ENCODE measurements around the gene ME3. TPM values are rescaled to one million over a fixed set of nuclear protein-coding genes. Genes with fewer than 3 reads are reported as not detected.
"Not testable (repeated sequence)": the region's sequence is repeated elsewhere in the genome, so short reads cannot be mapped to it uniquely, and the experiment has no call there.

ME3 gene
- polyA plus RNA-seq, 4 donors, result 29.0 to 36.4 (median 32.3) TPM

- DNase-seq (ENCODE audit: low read depth in 4 of 4, low spot score in 2 of 4), result not testable (repeated sequence)
These were observed 149.9 kb downstream of the ME3 start for GRCh38 chr11:86522512-86522911.

DNA sequence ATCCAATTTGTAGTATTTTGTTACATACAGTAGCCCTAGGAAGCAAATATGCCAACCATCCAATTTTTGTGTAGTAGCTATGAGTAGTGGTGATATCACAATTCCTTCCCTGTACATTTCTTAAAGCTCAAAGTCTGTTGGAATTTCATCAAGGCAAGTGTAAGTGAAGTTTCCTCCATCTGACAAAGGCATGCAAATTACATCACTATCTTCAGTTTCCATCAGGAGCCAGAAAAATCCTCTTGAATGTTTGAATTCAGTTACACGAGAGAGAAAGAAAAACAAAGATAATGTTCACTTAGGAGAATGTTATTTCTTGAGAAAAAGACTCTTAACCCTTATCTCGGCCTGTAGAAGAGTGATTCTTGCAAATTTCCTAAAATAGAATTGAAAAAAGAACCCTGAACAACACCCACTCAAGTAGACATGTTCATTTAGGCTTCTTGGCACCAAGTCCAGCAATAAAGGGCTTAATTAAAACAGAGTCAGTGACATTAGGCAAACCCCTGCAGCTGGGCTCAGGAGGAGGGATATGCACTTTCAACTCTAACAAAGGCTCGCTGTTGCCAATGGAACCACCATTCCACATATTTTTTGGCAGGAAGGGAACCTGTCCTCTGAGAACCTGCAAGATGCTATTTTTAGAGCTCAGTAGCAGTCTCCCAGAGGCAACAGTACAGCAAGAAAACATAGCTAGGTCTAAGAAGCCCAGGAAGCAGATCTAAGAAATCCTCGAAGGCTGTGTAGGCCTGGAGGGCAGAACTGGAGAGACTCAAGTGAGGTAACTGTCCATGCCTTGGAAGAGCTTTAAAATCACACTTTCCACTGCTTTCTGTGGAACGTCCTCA lies 153.1 kb downstream of the ME3 start:
- DNase-seq (ENCODE audit: low read depth in 4 of 4, low spot score in 2 of 4), result peak in 1 of 4 donors; percentile 37

- DNase-seq (ENCODE audit: low read depth in 4 of 4, low spot score in 2 of 4), result no peak
These were observed 154.2 kb downstream of the ME3 start for GRCh38 chr11:86518211-86518610.

- DNase-seq (ENCODE audit: low read depth in 4 of 4, low spot score in 2 of 4), result no peak
These were observed 154.9 kb downstream of the ME3 start for GRCh38 chr11:86517557-86517956.

DNA sequence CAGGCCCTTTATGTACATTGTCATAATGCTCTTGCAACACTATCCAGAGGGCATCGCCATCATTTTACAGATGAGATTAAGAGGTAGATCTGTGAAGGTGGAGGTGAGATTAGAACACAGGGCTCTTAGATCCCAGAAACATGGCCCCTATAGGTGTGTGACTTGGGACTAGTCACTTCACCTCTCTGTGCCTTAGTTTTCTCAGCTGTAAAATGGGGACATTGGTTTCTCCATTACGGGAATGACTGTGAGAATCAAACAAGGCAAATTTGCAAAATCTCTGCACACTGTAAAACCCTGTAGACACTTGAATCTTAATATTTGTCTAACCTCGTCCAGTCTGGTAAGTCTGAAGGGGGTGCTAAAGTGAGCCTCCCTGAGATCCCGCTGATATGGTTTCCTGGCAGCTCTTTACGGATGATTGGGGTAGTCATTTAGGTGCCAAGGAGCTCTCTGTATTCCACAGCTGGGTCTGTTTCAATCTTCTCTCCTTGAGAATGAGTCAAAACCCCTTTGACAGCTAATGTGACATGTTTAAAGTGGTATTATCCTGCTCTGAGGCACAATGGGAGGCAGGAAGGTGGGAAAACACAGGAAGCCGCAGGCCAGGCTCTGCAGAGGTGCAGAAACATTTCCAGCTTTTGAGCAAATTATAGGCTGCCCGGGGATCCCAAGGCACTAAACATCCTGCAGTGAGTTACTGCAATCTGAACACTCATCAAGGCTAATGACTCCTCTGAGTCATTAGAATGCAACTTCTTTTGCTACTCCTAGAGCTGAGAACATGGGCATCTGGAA lies 156.9 kb downstream of the ME3 start:
- no peak for DNase-seq (ENCODE audit: low read depth in 4 of 4, low spot score in 2 of 4)

- no peak for DNase-seq (ENCODE audit: low read depth in 4 of 4, low spot score in 2 of 4)
These were observed 158.0 kb downstream of the ME3 start for GRCh38 chr11:86514453-86514852.

- DNase-seq (ENCODE audit: low read depth in 4 of 4, low spot score in 2 of 4), result no peak
These were observed 158.6 kb downstream of the ME3 start for GRCh38 chr11:86513746-86514373.

GRCh38 chr11:86513138-86513537 lies 159.3 kb downstream of the ME3 start:
- no peak for DNase-seq (ENCODE audit: low read depth in 4 of 4, low spot score in 2 of 4)

- no peak for DNase-seq (ENCODE audit: low read depth in 4 of 4, low spot score in 2 of 4)
These were observed 161.3 kb downstream of the ME3 start for GRCh38 chr11:86511086-86511551.

- DNase-seq (ENCODE audit: low read depth in 4 of 4, low spot score in 2 of 4), result no peak
These were observed 161.7 kb downstream of the ME3 start for GRCh38 chr11:86510674-86511073.

DNA sequence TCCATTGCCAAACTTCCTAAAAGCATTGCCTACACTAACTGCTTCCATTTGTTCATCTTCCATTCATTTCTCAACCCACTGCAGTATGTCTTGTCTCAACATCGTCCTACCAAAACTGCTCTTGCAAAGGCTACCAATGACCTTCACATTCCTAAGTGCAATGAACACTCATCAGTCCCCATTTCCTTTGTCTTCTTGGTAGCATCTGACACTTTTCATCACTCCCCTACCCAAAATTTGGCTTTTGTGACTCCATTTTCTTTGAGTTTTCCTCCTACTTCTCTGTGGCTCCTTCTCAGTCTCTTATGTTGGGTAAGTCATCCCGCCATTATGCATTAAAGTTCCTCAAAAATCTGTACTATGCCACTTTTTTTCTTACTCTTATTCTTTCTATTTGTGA lies 162.3 kb downstream of the ME3 start:
- DNase-seq (ENCODE audit: low read depth in 4 of 4, low spot score in 2 of 4), result no peak

GRCh38 chr11:86509588-86509974 lies 162.8 kb downstream of the ME3 start:
- no peak for DNase-seq (ENCODE audit: low read depth in 4 of 4, low spot score in 2 of 4)

GRCh38 chr11:86508604-86509587 lies 163.5 kb downstream of the ME3 start:
- DNase-seq (ENCODE audit: low read depth in 4 of 4, low spot score in 2 of 4), result no peak

DNA sequence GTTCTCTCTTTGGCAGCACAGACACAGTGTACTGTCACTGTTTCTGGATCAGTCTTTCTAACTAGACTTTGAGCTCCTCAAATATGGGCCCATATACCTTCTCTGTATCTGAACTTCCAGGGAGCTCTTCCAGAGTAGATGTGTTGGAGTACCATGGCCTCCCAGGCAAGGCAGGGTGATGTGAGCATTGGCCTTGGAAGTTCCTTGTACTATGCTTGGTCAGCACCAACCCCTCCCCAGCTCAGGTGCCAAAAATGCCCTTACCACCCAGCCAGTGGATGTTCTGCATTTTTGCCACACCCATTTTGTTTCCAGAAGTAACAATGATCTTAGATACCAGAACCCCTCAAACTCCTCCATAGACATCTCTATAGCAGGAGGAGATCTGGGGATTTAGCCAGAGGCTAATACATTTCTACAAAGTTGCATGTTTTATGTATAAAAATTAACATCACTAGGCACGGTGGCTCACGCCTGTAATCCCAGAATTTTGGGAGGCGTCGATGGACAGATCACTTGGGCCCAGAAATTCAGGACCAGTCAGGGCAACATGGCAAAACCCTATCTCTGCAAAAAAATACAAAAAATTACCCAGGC lies 165.1 kb downstream of the ME3 start:
- no peak for DNase-seq (ENCODE audit: low read depth in 4 of 4, low spot score in 2 of 4)

DNA sequence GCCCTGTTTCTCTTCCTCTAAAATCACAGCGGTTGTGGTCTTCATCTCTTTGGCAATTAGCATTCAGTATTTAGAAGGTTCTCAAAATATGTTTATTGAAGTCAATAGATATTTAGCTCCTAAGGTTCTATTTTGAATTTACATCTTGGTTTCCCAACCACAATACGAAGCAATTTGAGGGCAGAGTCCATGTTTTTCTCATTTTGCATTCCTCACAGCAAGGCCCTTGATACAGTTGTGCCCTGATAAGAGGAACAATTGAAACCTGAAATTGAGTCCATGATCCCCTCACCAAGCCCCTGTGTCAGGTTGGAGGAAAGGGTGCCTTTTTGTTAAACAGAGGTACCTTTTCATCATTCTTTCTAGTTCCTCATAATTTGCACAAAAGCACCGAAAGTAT lies 166.2 kb downstream of the ME3 start:
- no peak for DNase-seq (ENCODE audit: low read depth in 4 of 4, low spot score in 2 of 4)

DNA sequence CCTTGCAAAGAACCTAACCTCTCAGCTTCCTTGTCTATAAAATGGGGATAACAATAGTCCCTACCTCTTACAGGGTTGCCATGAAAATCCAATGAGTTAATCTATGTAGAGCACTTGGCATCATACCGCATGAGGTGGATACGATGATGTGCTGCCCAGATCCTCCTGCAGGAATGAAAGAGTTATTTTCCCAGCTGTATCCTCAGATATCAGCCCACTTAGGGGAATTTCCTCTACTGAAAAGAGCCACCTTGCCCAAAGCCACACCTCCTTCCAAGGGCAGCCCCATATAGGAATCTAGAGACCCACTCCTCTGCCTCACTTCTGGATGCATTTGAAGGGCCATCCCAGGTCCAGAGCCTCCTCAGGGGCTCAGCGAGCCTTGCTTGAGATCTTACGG lies 169.3 kb downstream of the ME3 start:
- no peak for DNase-seq (ENCODE audit: low read depth in 4 of 4, low spot score in 2 of 4)

DNA sequence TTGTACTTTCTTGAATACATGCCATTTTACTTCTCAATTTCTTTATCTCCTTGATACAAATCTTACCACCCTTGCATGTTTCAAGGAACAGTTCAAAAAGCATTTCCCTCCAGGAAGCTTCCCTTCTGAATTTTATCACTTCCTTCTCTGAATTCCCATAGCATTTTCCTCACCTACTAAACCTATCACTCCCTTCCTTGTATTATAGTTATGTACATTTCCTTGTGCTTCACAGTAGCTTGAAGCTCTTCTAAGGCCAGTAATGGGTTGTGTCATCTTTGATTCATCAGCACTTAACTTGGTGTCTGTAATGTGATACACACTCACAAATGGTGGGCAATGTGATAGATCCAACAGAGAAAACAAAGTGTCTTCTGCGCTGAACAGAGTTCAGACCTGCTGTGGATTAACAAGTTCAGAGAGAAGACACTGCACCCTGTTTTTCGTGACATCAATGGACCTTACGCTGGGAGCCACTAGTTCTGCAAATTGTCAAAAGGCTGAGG lies 170.2 kb downstream of the ME3 start:
- DNase-seq (ENCODE audit: low read depth in 4 of 4, low spot score in 2 of 4), result no peak

DNA sequence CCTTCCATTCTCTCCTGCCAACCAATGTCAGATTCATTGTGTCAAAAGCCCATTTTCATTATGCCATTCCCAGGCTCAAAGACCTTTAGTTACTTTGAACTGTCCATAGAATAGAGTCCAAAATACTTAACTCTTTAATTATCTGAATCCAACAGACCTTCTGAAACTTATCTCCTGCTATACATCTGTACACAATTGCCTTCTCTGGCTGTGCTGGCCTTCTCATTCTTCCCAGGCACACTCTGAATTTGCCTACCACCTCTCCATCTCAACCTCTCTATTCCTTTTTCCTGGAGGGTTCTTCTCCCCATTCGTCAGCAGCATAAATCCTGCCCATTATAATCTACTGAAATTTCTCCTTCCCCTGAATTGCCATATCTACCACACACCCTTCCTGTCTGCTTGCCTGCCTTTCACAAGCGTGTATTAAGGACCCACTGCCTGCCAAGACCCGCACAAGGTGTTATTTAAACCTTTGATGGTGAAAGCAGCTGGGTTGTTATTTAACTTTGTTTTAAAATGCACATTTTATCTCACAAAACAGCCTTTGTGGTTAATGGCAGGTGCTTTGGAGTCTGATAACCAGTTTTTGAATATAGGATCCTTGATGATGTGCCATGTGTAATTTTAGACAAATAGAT lies 171.8 kb downstream of the ME3 start:
- DNase-seq (ENCODE audit: low read depth in 4 of 4, low spot score in 2 of 4), result no peak

GRCh38 chr11:86499723-86500129 lies 172.7 kb downstream of the ME3 start:
- DNase-seq (ENCODE audit: low read depth in 4 of 4, low spot score in 2 of 4), result no peak
